ENCODE results near the gene ENPP6. TPM values are rescaled to one million over a fixed set of nuclear protein-coding genes. Genes with fewer than 3 reads are reported as not detected.

Gene ENPP6
- total and polyA plus RNA-seq, 2 of the 13 experiments (the other 11 are each of a cell fraction or from before 2014, with no cell fraction given), result not detected

DNA sequence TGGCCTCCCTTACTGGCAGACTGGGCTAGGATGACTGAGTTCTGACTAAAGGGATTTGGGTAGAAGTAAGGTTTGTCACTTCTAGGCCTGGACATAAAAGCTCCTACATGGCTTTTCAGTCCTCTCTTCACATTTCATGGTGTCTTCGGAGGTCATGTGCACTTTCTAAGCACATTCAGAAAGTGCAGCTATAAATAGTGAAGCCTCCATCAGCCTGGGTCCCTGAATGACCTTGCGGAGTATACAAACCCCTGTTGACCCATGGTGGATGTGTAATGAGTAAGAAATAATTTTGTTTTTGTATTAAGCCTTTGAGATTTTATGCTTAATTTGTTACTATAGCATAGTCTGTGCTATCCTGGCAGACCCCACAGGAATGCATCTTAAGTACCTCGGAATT lies 158.6 kb downstream of the ENPP6 start:
- BruUV-seq (replicated peaks), result no TSS peak
- CTCF ChIA-PET (ENCODE audit: low intra/inter-chr PET ratio, low total read pairs), result no interaction called here
- FAIRE-seq (no peak), DNase-seq (ENCODE audit: low spot score) (no peak), ATAC-seq (no peak)
- no peak overlapping the region for H3K4me3 ChIP-seq (replicated peaks in 1 of 3; ENCODE audit: insufficient read depth in 1 of 3, low read depth in 2 of 3, low read length in 3 of 3)
- H3K79me2 ChIP-seq (ENCODE audit: insufficient read depth, low read length), result no peaks in the 10 kb centered on the region
- no peak for TF ChIP-seq KLF16 (CRISPR knock-in tag; IDR thresholded peaks at IDR 0.05)
- TF ChIP-seq, protein P1, sequence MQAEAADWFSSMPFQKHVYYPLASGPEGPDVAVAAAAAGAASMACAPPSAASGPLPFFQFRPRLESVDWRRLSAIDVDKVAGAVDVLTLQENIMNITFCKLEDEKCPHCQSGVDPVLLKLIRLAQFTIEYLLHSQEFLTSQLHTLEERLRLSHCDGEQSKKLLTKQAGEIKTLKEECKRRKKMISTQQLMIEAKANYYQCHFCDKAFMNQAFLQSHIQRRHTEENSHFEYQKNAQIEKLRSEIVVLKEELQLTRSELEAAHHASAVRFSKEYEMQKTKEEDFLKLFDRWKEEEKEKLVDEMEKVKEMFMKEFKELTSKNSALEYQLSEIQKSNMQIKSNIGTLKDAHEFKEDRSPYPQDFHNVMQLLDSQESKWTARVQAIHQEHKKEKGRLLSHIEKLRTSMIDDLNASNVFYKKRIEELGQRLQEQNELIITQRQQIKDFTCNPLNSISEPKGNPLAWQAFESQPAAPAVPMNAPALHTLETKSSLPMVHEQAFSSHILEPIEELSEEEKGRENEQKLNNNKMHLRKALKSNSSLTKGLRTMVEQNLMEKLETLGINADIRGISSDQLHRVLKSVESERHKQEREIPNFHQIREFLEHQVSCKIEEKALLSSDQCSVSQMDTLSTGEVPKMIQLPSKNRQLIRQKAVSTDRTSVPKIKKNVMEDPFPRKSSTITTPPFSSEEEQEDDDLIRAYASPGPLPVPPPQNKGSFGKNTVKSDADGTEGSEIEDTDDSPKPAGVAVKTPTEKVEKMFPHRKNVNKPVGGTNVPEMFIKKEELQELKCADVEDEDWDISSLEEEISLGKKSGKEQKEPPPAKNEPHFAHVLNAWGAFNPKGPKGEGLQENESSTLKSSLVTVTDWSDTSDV (CRISPR knock-in tag; IDR thresholded peaks at IDR 0.05), result no peak
- TF ChIP-seq, protein P2, sequence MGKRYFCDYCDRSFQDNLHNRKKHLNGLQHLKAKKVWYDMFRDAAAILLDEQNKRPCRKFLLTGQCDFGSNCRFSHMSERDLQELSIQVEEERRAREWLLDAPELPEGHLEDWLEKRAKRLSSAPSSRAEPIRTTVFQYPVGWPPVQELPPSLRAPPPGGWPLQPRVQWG (CRISPR knock-in tag; IDR thresholded peaks at IDR 0.05; ENCODE audit: borderline replicate concordance, low read depth), result no peak
- TF ChIP-seq TARDBP (CRISPR knock-in tag; IDR thresholded peaks at IDR 0.05), result no peak
- TF ChIP-seq, protein P3, sequence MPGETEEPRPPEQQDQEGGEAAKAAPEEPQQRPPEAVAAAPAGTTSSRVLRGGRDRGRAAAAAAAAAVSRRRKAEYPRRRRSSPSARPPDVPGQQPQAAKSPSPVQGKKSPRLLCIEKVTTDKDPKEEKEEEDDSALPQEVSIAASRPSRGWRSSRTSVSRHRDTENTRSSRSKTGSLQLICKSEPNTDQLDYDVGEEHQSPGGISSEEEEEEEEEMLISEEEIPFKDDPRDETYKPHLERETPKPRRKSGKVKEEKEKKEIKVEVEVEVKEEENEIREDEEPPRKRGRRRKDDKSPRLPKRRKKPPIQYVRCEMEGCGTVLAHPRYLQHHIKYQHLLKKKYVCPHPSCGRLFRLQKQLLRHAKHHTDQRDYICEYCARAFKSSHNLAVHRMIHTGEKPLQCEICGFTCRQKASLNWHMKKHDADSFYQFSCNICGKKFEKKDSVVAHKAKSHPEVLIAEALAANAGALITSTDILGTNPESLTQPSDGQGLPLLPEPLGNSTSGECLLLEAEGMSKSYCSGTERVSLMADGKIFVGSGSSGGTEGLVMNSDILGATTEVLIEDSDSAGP (CRISPR knock-in tag; IDR thresholded peaks at IDR 0.05; ENCODE audit: borderline replicate concordance), result no peak
- TF ChIP-seq ZNF33B (CRISPR knock-in tag; IDR thresholded peaks at IDR 0.05), result no peak
- TF ChIP-seq ZNF451 (CRISPR knock-in tag; IDR thresholded peaks at IDR 0.05), result no peak
- TF ChIP-seq SRSF1 (optimal IDR thresholded peaks at IDR 0.05; ENCODE audit: low read depth, low read length), result no peak
- no peak for TF ChIP-seq CENPX (CRISPR knock-in tag; IDR thresholded peaks at IDR 0.05)
- TF ChIP-seq, protein P4, sequence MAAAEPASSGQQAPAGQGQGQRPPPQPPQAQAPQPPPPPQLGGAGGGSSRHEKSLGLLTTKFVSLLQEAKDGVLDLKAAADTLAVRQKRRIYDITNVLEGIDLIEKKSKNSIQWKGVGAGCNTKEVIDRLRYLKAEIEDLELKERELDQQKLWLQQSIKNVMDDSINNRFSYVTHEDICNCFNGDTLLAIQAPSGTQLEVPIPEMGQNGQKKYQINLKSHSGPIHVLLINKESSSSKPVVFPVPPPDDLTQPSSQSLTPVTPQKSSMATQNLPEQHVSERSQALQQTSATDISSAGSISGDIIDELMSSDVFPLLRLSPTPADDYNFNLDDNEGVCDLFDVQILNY (CRISPR knock-in tag; conservative IDR thresholded peaks at IDR 0.05), result no peak
- TF ChIP-seq TCF7L2 (IDR thresholded peaks at IDR 0.05; ENCODE audit: low read depth, low read length), result no peak
- no peak for TF ChIP-seq ZNF768 (CRISPR knock-in tag; IDR thresholded peaks at IDR 0.05)
- no peak for TF ChIP-seq SOX5 (CRISPR knock-in tag; IDR thresholded peaks at IDR 0.05; ENCODE audit: borderline replicate concordance)
- no peak for TF ChIP-seq YEATS2 (CRISPR knock-in tag; IDR thresholded peaks at IDR 0.05; ENCODE audit: borderline replicate concordance)
- TF ChIP-seq KDM6A (CRISPR knock-in tag; IDR thresholded peaks at IDR 0.05; ENCODE audit: low read depth), result no peak
- intact Hi-C loops (cut with micrococcal nuclease; ENCODE audit: unreplicated experiment) (no loop called here), in situ Hi-C loops (cut with HindIII; ENCODE audit: extremely low pct_ligation_motif_present, low pct_unique_long_range_greater_than_20kb) (no loop called here)
- H3K4me2 ChIP-seq (ENCODE audit: low read depth, low read length), result no peak overlapping the region
- no peak overlapping the region for H3K27ac ChIP-seq (ENCODE audit: extremely low read length, insufficient read depth, low read length)
- H3K9ac ChIP-seq (ENCODE audit: insufficient read depth, low read depth, low read length), result no peak overlapping the region
- WGBS (ENCODE audit: low lambda C conversion rate), result 33% methylated on average over 3 of the region's 3 CpGs
- POLR2A ChIA-PET, result no interaction called here
- no peaks in the 10 kb centered on the region for H3K4me1 ChIP-seq (ENCODE audit: insufficient read depth, low read length)
- H2AFZ ChIP-seq (ENCODE audit: low read length), result no peak overlapping the region
- H3K27me3 ChIP-seq (ENCODE audit: control insufficient read depth in 1 of 2, insufficient read depth in 2 of 2, low read length in 2 of 2), result no peaks in the 10 kb centered on the region; a peak in 2 of 5 replicates
- H4K20me1 ChIP-seq (ENCODE audit: insufficient read depth, low read length), result no peaks in the 10 kb centered on the region
- no peaks in the 10 kb centered on the region for H3K9me3 ChIP-seq (ENCODE audit: low read length)
- no peaks in the 10 kb centered on the region for H3K36me3 ChIP-seq (replicated peaks in 1 of 2; ENCODE audit: control insufficient read depth in 1 of 2, insufficient read depth in 2 of 2, low read length in 2 of 2)

Measured in HepG2 (cell line).